ENCODE data around the gene USH1G. TPM values are rescaled to one million over a fixed set of nuclear protein-coding genes. Genes with fewer than 3 reads are reported as not detected.

USH1G gene
- total RNA-seq = not detected

- TF ChIP-seq CTCF (IDR thresholded peaks at IDR 0.05; ENCODE audit: low read depth) = no peak
Measured at GRCh38 chr17:74922694-74923537, at the start of gene USH1G. Gene USH1G, minus strand, starts transcription at chr17:74923255. Its CDS starts 182 bp downstream, at chr17:74923073.

- no peak for TF ChIP-seq CTCF (IDR thresholded peaks at IDR 0.05; ENCODE audit: low read depth)
Measured at GRCh38 chr17:74972107-74972972, 49.3 kb upstream of the USH1G start, which contains the start of gene HID1. Gene HID1, minus strand, starts transcription at chr17:74972759. Its CDS starts 103 bp downstream, at chr17:74972656.

GRCh38 chr17:74971842-74972106 is 48.7 kb upstream of the USH1G start:
- TF ChIP-seq CTCF (IDR thresholded peaks at IDR 0.05; ENCODE audit: low read depth) = no peak

GRCh38 chr17:74971069-74971841 is 48.2 kb upstream of the USH1G start:
- TF ChIP-seq CTCF (IDR thresholded peaks at IDR 0.05; ENCODE audit: low read depth) = no peak

- TF ChIP-seq CTCF (IDR thresholded peaks at IDR 0.05; ENCODE audit: low read depth) = no peak
Measured at GRCh38 chr17:74970395-74970794, 47.3 kb upstream of the USH1G start.

- TF ChIP-seq CTCF (IDR thresholded peaks at IDR 0.05; ENCODE audit: low read depth) = no peak
Measured at GRCh38 chr17:74968361-74968780, 45.3 kb upstream of the USH1G start.
